IMR-90 (cell line): ENCODE data around the gene LCN2.

Experiments used
- BHLHE40 ChIP-seq: fragments of 150-350 bp; IDR thresholded peaks from 2 replicates; pipeline ENCODE4 v1.6.1; 2016; ENCODE audit warnings: mild to moderate bottlenecking, low read depth, low read length
- CEBPB ChIP-seq: IDR thresholded peaks from 2 replicates; pipeline ENCODE4 v1.6.1; 2012; ENCODE audit warnings: low read depth, low read length, improper control_type of control experiment
- CHD1 ChIP-seq: IDR thresholded peaks from 2 replicates; pipeline ENCODE4 v1.6.1; 2012; ENCODE audit warnings: low read depth, low read length, improper control_type of control experiment
- CTCF ChIP-seq: conservative IDR thresholded peaks from 2 replicates; pipeline ENCODE4 v1.5.1; 2012; ENCODE audit warnings: mild to moderate bottlenecking, low read depth, low read length, improper control_type of control experiment
- ELK1 ChIP-seq: fragments of 150-350 bp; IDR thresholded peaks from 2 replicates; pipeline ENCODE4 v1.6.1; 2016; ENCODE audit warnings: low read depth, mild to moderate bottlenecking, low read length, moderate library complexity, borderline replicate concordance
- MAFK ChIP-seq: IDR thresholded peaks from 2 replicates; pipeline ENCODE4 v1.6.1; 2012; ENCODE audit warnings: low read depth, low read length, improper control_type of control experiment
- MXI1 ChIP-seq: IDR thresholded peaks from 2 replicates; pipeline ENCODE4 v1.6.1; 2012; ENCODE audit warnings: low read depth, mild to moderate bottlenecking, low read length, moderate library complexity, borderline replicate concordance
- NFE2L2 ChIP-seq: fragments of 150-350 bp; IDR thresholded peaks from 2 replicates; pipeline ENCODE4 v1.6.1; 2016; ENCODE audit warnings: low read depth, mild to moderate bottlenecking, low read length
- POLR2A ChIP-seq: IDR thresholded peaks from 2 replicates; pipeline ENCODE4 v1.6.1; 2012; ENCODE audit warnings: mild to moderate bottlenecking, low read depth, low read length
- RAD21 ChIP-seq: IDR thresholded peaks from 2 replicates; pipeline ENCODE4 v1.6.1; 2012; ENCODE audit warnings: low read length, improper control_type of control experiment
- RCOR1 ChIP-seq: IDR thresholded peaks from 2 replicates; pipeline ENCODE4 v1.6.1; 2012; ENCODE audit warnings: mild to moderate bottlenecking, low read length, improper control_type of control experiment; ENCODE audit not compliant: insufficient replicate concordance
- RFX5 ChIP-seq: IDR thresholded peaks from 2 replicates; pipeline ENCODE4 v1.8.0; 2012; ENCODE audit warnings: low read depth, mild to moderate bottlenecking, low read length, moderate library complexity
- SMC3 ChIP-seq: fragments of 150-350 bp; IDR thresholded peaks from 2 replicates; pipeline ENCODE4 v1.6.1; 2016; ENCODE audit warnings: low read depth, mild to moderate bottlenecking, antibody characterized with exemption, low read length, moderate library complexity
- USF2 ChIP-seq: fragments of 150-350 bp; IDR thresholded peaks from 2 replicates; pipeline ENCODE4 v1.6.1; 2017; ENCODE audit warnings: mild to moderate bottlenecking, antibody characterized with exemption, low read length, low read depth

- TF ChIP-seq CTCF: no peak
- no peak for TF ChIP-seq RCOR1
- no peak for TF ChIP-seq RFX5
- TF ChIP-seq POLR2A: no peak
- no peak for TF ChIP-seq SMC3
- no peak for TF ChIP-seq NFE2L2
- TF ChIP-seq MXI1: no peak
- TF ChIP-seq RAD21: no peak
- TF ChIP-seq USF2: no peak
- no peak for TF ChIP-seq CHD1
- TF ChIP-seq CEBPB: no peak
- TF ChIP-seq MAFK: no peak
- no peak for TF ChIP-seq BHLHE40
- no peak for TF ChIP-seq ELK1
Measured at GRCh38 chr9:128113526-128114325, 35.5 kb upstream of the LCN2 start.
